ENCODE measurements around the gene ZNF800. TPM values are rescaled to one million over a fixed set of nuclear protein-coding genes. Genes with fewer than 3 reads are reported as not detected.

Gene ZNF800
- total and polyA plus RNA-seq, 2 of the 8 experiments (the other 6 are each of a cell fraction or from before 2014, with no cell fraction given), result 1.0 to 6.5 TPM

- H4K20me1 ChIP-seq (replicated peaks in 1 of 2; ENCODE audit: control insufficient read depth in 1 of 2, insufficient read depth in 2 of 2, low read length in 2 of 2), result peaks cover 0 to 1% of the 10 kb centered on the region in 2 experiments
- no peak for TF ChIP-seq JUN (IDR thresholded peaks at IDR 0.05; ENCODE audit: low read depth, low read length)
- TF ChIP-seq SIRT6 (IDR thresholded peaks at IDR 0.05; ENCODE audit: low read length), result no peak
- no peak for TF ChIP-seq NRF1 (IDR thresholded peaks at IDR 0.05; ENCODE audit: low read depth, low read length)
- no peak for TF ChIP-seq MAFK (IDR thresholded peaks at IDR 0.05; ENCODE audit: low read depth, low read length)
- TF ChIP-seq SAP30 (IDR thresholded peaks at IDR 0.05; ENCODE audit: insufficient read depth, insufficient replicate concordance, low read length), result no peak
- no peak for TF ChIP-seq TEAD4 (IDR thresholded peaks at IDR 0.05; ENCODE audit: low read depth, low read length)
- TF ChIP-seq TCF12 (IDR thresholded peaks at IDR 0.05; ENCODE audit: low read depth, low read length), result no peak
- no peak for TF ChIP-seq SRF (IDR thresholded peaks at IDR 0.05; ENCODE audit: low read depth, low read length)
- TF ChIP-seq TAF1 (IDR thresholded peaks at IDR 0.05; ENCODE audit: low read depth, low read length), result no peak
- no peak for TF ChIP-seq ZNF274 (IDR thresholded peaks at IDR 0.05; ENCODE audit: borderline replicate concordance, extremely low read depth, low read length)
- TF ChIP-seq E2F6 (IDR thresholded peaks at IDR 0.05), result no peak
- no peak for TF ChIP-seq CREB1 (IDR thresholded peaks at IDR 0.05)
- no peak for TF ChIP-seq ATF3 (IDR thresholded peaks at IDR 0.05; ENCODE audit: insufficient read depth, low read depth, low read length)
Observed at GRCh38 chr7:127362364-127363027, 30.0 kb downstream of the ZNF800 start.

More at GRCh38 chr7:127362364-127363027, 30.0 kb downstream of the ZNF800 start:
- H3K4me1 ChIP-seq (replicated peaks in 1 of 4; ENCODE audit: control insufficient read depth in 3 of 4, insufficient read depth in 4 of 4, low read length in 3 of 4), result no peaks in the 10 kb centered on the region; a peak in 1 of 7 replicates
- H3K9me3 ChIP-seq (ENCODE audit: insufficient read depth in 2 of 2, low read depth in 1 of 2, low read length in 1 of 2), result no peaks in the 10 kb centered on the region
- no peak overlapping the region for H2BK12ac ChIP-seq (ENCODE audit: low read depth, low read length)
- no peak overlapping the region for H4K91ac ChIP-seq (replicated peaks; ENCODE audit: insufficient read length, low read length)
- 86% methylated on average over 4 of the region's 4 CpGs; no CpG with 5 or more reads in 1 of the 2 experiments for WGBS, 2 experiments (ENCODE audit: extremely low coverage in 1 of 2, insufficient coverage in 1 of 2, insufficient read length in 1 of 2, insufficient replicate concordance in 2 of 2, low coverage in 1 of 2, low lambda C conversion rate in 2 of 2, missing lambda C conversion rate in 1 of 2)
- no peaks in the 10 kb centered on the region for H3K79me2 ChIP-seq (ENCODE audit: control insufficient read depth in 1 of 2, insufficient read depth in 2 of 2, low read length in 2 of 2)
- H3K79me1 ChIP-seq (ENCODE audit: low read depth, low read length), result no peaks in the 10 kb centered on the region
- H3K23me2 ChIP-seq (ENCODE audit: low read depth, low read length), result no peaks in the 10 kb centered on the region
- H2BK5ac ChIP-seq (ENCODE audit: low read depth, low read length), result no peak overlapping the region
- no peaks in the 10 kb centered on the region for H3K27me3 ChIP-seq (replicated peaks in 1 of 4; ENCODE audit: control insufficient read depth in 3 of 4, extremely low read depth in 1 of 4, insufficient read depth in 3 of 4, low read length in 3 of 4)
- H4K8ac ChIP-seq (ENCODE audit: extremely low read depth, insufficient read depth, low read length), result no peak overlapping the region
- H2BK120ac ChIP-seq (replicated peaks; ENCODE audit: low read depth, low read length), result no peak overlapping the region
- H2AFZ ChIP-seq (ENCODE audit: low read length), result no peak overlapping the region
- H3K9ac ChIP-seq (replicated peaks in 1 of 4; ENCODE audit: extremely low read depth in 1 of 4, low read depth in 3 of 4, low read length in 3 of 4), result no peak overlapping the region
- CTCF ChIA-PET (ENCODE audit: partially characterized antibody), result interaction anchor here (1.1 to 2.0 kb wide), 2 partner anchors 58 to 85 kb away, joined by 3 to 5 read pairs; no protein-coding TSS in a partner anchor
- H2BK20ac ChIP-seq (ENCODE audit: low read length), result no peak overlapping the region
- DNase-seq (ENCODE audit: low read depth in 1 of 2, low spot score in 2 of 2), result no peak
- H3K23ac ChIP-seq (ENCODE audit: insufficient read length), result no peak overlapping the region
- H3K56ac ChIP-seq (replicated peaks; ENCODE audit: insufficient read length, low read depth, low read length), result no peak overlapping the region
- no peak for FAIRE-seq
- H3K27ac ChIP-seq (ENCODE audit: low read depth, low read length), result no peak overlapping the region
- H3K4me3 ChIP-seq (ENCODE audit: extremely low read depth in 1 of 4, insufficient read depth in 2 of 4, low read depth in 3 of 4, low read length in 4 of 4), result no peak overlapping the region
- H3K36me3 ChIP-seq (ENCODE audit: control insufficient read depth in 2 of 4, insufficient read depth in 4 of 4, low read length in 3 of 4), result no peaks in the 10 kb centered on the region
- H2BK15ac ChIP-seq (ENCODE audit: low read length), result no peak overlapping the region
- no peak overlapping the region for H3K4ac ChIP-seq (replicated peaks; ENCODE audit: insufficient read length, low read depth, low read length)
- H3K18ac ChIP-seq (ENCODE audit: extremely low read depth, low read length), result no peak overlapping the region
- no peak overlapping the region for H2AK5ac ChIP-seq (ENCODE audit: low read depth, low read length)
- POLR2A ChIA-PET (ENCODE audit: partially characterized antibody), result no interaction called here
- H3K4me2 ChIP-seq (ENCODE audit: insufficient read depth in 1 of 2, low read depth in 2 of 2, low read length in 2 of 2), result no peak overlapping the region
- H3K14ac ChIP-seq (ENCODE audit: insufficient read length), result no peak overlapping the region
- H4K5ac ChIP-seq (ENCODE audit: insufficient read length, low read depth, low read length), result no peak overlapping the region
